Lower leg skin (tissue), 4 donors: ENCODE data around the gene NSUN3. TPM values are rescaled to one million over a fixed set of nuclear protein-coding genes. Genes with fewer than 3 reads are reported as not detected.
"Not testable (repeated sequence)": the region's sequence is repeated elsewhere in the genome, so short reads cannot be mapped to it uniquely, and the experiment has no call there.

ENCODE experiments used
- DNase-seq, 2 donors: peaks; one replicate each; pipeline ENCODE4 v3.0.0-alpha.2; 2019; ENCODE audit warnings: low spot score in 2 of 2
- H3K4me3 ChIP-seq: fragments of 200-600 bp; sonication (generic); 2 replicates; pipeline ENCODE4 v1.5.1; 2017; ENCODE audit warnings: mild to moderate bottlenecking, low read depth; ENCODE audit not compliant: poor library complexity, severe bottlenecking
- POLR2A ChIP-seq, 2 donors: fragments of 450-650 bp; IDR thresholded peaks; one replicate each; pipeline ENCODE4 v1.6.1; 2016 to 2017; ENCODE audit warnings: antibody characterized with exemption in 2 of 2, mild to moderate bottlenecking in 1 of 2, moderate library complexity in 1 of 2
- WGBS, 2 donors: methylation state at CpG; one replicate each; pipeline ENCODE4 v1.1.5; 2018; 5-methylcytosine and 5-hydroxymethylcytosine counted together
- intact Hi-C: fragments of 100-400 bp; cut with DNase I; formaldehyde crosslinking; loops from one replicate; pipeline ENCODE4 v1.15.0; 2023; ENCODE audit warnings: low total_unique reads
- total RNA-seq, 4 donors: library from RNA; depleted of rRNA; stranded (reverse); fragments of >200 nt; gene quantifications; one replicate each; pipeline ENCODE4 v1.1.0, GENCODE V29; 2016
- TF ChIP-seq, protein P1 (sequence below), 3 donors: fragments of 450-650 bp; IDR thresholded peaks; one replicate each; pipeline ENCODE4 v1.5.1; 2016; ENCODE audit warnings: antibody characterized with exemption in 3 of 3, mild to moderate bottlenecking in 3 of 3, moderate library complexity in 2 of 3

NSUN3 gene
- total RNA-seq, 4 donors from 2014 or later: 5.1 to 14.1 (median 8.6) TPM

DNA sequence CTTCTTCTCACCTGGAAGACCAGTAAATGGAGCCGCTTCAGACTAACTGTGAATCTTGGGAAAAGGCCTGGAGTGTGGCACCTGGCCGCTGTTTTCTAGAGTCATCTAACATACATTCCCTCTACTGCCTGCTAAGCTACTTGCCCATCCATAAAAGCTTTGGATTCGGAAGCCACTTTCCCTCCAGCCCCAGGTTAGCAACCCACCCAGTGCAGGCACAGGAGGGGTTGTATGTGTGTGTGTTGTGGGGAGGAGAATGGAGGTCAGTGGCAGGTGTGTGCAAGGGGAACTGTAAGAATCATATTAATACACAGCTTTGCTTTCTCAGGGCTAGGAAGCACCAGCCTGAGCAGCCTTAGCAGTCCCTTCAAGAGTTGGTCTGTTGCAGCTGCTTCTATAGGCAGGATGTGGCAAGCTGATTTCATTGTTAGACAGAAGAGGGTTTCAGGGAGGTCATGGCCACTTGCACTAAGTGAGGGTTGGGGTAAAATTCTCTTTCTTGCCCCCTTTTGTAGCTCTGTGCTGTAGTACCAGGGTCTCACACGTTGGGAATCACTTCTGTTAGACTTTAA is 8.9 kb downstream of the NSUN3 start:
- H3K4me3 ChIP-seq: no peak overlapping the region
- 87 to 95% methylated on average over 4 of the region's 4 CpGs for WGBS, 2 donors
- no peak for TF ChIP-seq POLR2A (IDR thresholded peaks at IDR 0.05)
- TF ChIP-seq, protein P1, sequence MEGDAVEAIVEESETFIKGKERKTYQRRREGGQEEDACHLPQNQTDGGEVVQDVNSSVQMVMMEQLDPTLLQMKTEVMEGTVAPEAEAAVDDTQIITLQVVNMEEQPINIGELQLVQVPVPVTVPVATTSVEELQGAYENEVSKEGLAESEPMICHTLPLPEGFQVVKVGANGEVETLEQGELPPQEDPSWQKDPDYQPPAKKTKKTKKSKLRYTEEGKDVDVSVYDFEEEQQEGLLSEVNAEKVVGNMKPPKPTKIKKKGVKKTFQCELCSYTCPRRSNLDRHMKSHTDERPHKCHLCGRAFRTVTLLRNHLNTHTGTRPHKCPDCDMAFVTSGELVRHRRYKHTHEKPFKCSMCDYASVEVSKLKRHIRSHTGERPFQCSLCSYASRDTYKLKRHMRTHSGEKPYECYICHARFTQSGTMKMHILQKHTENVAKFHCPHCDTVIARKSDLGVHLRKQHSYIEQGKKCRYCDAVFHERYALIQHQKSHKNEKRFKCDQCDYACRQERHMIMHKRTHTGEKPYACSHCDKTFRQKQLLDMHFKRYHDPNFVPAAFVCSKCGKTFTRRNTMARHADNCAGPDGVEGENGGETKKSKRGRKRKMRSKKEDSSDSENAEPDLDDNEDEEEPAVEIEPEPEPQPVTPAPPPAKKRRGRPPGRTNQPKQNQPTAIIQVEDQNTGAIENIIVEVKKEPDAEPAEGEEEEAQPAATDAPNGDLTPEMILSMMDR (IDR thresholded peaks at IDR 0.05): no peak
- DNase-seq: no peak
- intact Hi-C loops: no loop called here

- intact Hi-C loops: no loop called here
- TF ChIP-seq, protein P1 (IDR thresholded peaks at IDR 0.05): no peak
- TF ChIP-seq POLR2A (IDR thresholded peaks at IDR 0.05): no peak
- no peak for DNase-seq
- no peak overlapping the region for H3K4me3 ChIP-seq
- WGBS, 2 donors: 97% methylated on average over 3 of the region's 3 CpGs
These were observed 13.2 kb downstream of the NSUN3 start for GRCh38 chr3:94076055-94076454.

DNA sequence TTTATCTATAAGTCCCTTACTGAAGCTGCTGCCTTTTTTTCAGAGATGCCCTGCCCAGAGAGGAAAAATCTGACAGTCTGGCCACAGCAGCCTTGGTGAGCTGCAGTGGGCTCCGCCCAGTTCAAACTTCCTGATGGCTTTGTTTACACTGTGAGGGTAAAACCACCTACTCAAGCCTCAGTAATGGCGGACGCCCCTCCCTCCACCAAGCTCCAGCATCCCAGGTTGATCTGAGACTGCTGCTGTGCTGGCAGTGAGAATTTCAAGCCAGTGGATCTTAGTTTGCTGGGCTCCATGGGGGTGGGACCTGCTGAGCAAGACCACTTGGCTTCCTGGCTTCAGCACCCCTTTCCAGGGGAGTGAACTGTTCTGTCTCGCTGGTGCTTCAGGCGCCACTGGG is 17.7 kb downstream of the NSUN3 start:
- DNase-seq, intact Hi-C loops, H3K4me3 ChIP-seq: not testable (repeated sequence)
- 92 to 100% methylated on average over 5 of the region's 5 CpGs for WGBS, 2 donors

GRCh38 chr3:94081884-94082283 is 19.0 kb downstream of the NSUN3 start:
- no peak overlapping the region for H3K4me3 ChIP-seq
- no peak for DNase-seq
- TF ChIP-seq, protein P1 (IDR thresholded peaks at IDR 0.05): no peak
- no peak for TF ChIP-seq POLR2A (IDR thresholded peaks at IDR 0.05)
- intact Hi-C loops: no loop called here
- WGBS, 2 donors: 91 to 92% methylated on average over 5 of the region's 5 CpGs

GRCh38 chr3:94082391-94082937 is 19.6 kb downstream of the NSUN3 start:
- intact Hi-C loops: no loop called here
- WGBS, 2 donors: 77 to 79% methylated on average over 8 of the region's 8 CpGs
- no peak overlapping the region for H3K4me3 ChIP-seq
- DNase-seq: no peak
- TF ChIP-seq, protein P1 (IDR thresholded peaks at IDR 0.05): no peak
- no peak for TF ChIP-seq POLR2A (IDR thresholded peaks at IDR 0.05)

DNA sequence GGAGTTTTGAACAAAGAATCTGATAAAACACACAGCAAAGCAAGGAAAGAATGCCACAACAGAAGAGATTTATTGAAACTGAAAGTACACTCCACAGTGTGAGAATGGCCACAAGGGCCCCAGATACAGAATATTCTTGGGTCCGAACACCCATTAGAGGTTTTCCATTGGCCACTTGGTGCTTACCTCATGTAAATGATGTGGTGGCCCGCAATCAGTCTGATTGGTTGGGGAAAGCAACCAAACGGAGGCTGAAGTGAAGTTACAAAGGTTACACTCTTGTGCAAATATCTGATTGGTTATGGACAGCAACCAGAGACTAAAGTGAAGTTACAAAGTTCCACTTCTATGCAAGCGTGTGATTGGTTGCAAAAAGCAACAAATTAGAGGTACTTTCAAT is 20.4 kb downstream of the NSUN3 start:
- WGBS, 2 donors: 90 to 91% methylated on average over 4 of the region's 4 CpGs
- TF ChIP-seq, protein P1 (IDR thresholded peaks at IDR 0.05): no peak
- TF ChIP-seq POLR2A (IDR thresholded peaks at IDR 0.05): no peak
- H3K4me3 ChIP-seq: no peak overlapping the region
- no peak for DNase-seq
- intact Hi-C loops: no loop called here
